GM21723 (cell line): ENCODE data around the gene SELPLG.
"Not testable (repeated sequence)": the region's sequence is repeated elsewhere in the genome, so short reads cannot be mapped to it uniquely, and the experiment has no call there.

ENCODE experiments used
- ATAC-seq: cut with Tn5 transposase; IDR thresholded peaks from one replicate; pipeline ENCODE4 v1.9.1; 2021; ENCODE audit warnings: mild to moderate bottlenecking, moderate library complexity; ENCODE audit not compliant: unreplicated experiment

Gene SELPLG

GRCh38 chr12:108575199-108575912 is 58.3 kb downstream of the SELPLG start:
- ATAC-seq, result no peak

- not testable (repeated sequence) for ATAC-seq
Observed at GRCh38 chr12:108574276-108574675, 59.4 kb downstream of the SELPLG start.

GRCh38 chr12:108573317-108573716 is 60.4 kb downstream of the SELPLG start:
- no peak for ATAC-seq

GRCh38 chr12:108572166-108572790 is 61.4 kb downstream of the SELPLG start:
- peak; percentile 29 for ATAC-seq
